ENCODE results near the gene COG4.

The COG4 gene

GRCh38 chr16:70481929-70482536 is 41.3 kb downstream of the COG4 start:
- H3K4me3 ChIP-seq (ENCODE audit: low read length): no peak overlapping the region
- no peak for TF ChIP-seq CTCF (conservative IDR thresholded peaks at IDR 0.05; ENCODE audit: low read length)
- DNase-seq (ENCODE audit: low read depth): peak; percentile 22

GRCh38 chr16:70480127-70481105 is 42.9 kb downstream of the COG4 start:
- TF ChIP-seq CTCF (conservative IDR thresholded peaks at IDR 0.05; ENCODE audit: low read length): no peak
- no peak overlapping the region for H3K4me3 ChIP-seq (ENCODE audit: low read length)
- no peak for DNase-seq (ENCODE audit: low read depth)

- TF ChIP-seq CTCF (conservative IDR thresholded peaks at IDR 0.05; ENCODE audit: low read length): no peak
- H3K4me3 ChIP-seq (ENCODE audit: low read length): no peak overlapping the region
- peak; percentile 68 for DNase-seq (ENCODE audit: low read depth)
Measured at GRCh38 chr16:70478912-70479341, 44.4 kb downstream of the COG4 start.

- no peak for DNase-seq (ENCODE audit: low read depth)
- TF ChIP-seq CTCF (conservative IDR thresholded peaks at IDR 0.05; ENCODE audit: low read length): no peak
- no peak overlapping the region for H3K4me3 ChIP-seq (ENCODE audit: low read length)
Measured at GRCh38 chr16:70478169-70478568, 45.2 kb downstream of the COG4 start.

GRCh38 chr16:70476272-70477020 is 46.9 kb downstream of the COG4 start:
- peak; percentile 77 for DNase-seq (ENCODE audit: low read depth)
- no peak for TF ChIP-seq CTCF (conservative IDR thresholded peaks at IDR 0.05; ENCODE audit: low read length)
- no peak overlapping the region for H3K4me3 ChIP-seq (ENCODE audit: low read length)

GRCh38 chr16:70475054-70475871 is 48.1 kb downstream of the COG4 start:
- no peak for TF ChIP-seq CTCF (conservative IDR thresholded peaks at IDR 0.05; ENCODE audit: low read length)
- H3K4me3 ChIP-seq (ENCODE audit: low read length): no peak overlapping the region
- DNase-seq (ENCODE audit: low read depth): no peak
